NOMO-1 treated with dmso at 0.1 percent for 144 hours (cell line): ENCODE measurements around the gene DNAH5.
"Not testable (repeated sequence)": the region's sequence is repeated elsewhere in the genome, so short reads cannot be mapped to it uniquely, and the experiment has no call there.

ENCODE experiments used
- DNase-seq: peaks from one replicate; lab custom pipeline; 2025; ENCODE audit not compliant: unreplicated experiment; lab: John Stamatoyannopoulos, UW

DNAH5 gene

DNA sequence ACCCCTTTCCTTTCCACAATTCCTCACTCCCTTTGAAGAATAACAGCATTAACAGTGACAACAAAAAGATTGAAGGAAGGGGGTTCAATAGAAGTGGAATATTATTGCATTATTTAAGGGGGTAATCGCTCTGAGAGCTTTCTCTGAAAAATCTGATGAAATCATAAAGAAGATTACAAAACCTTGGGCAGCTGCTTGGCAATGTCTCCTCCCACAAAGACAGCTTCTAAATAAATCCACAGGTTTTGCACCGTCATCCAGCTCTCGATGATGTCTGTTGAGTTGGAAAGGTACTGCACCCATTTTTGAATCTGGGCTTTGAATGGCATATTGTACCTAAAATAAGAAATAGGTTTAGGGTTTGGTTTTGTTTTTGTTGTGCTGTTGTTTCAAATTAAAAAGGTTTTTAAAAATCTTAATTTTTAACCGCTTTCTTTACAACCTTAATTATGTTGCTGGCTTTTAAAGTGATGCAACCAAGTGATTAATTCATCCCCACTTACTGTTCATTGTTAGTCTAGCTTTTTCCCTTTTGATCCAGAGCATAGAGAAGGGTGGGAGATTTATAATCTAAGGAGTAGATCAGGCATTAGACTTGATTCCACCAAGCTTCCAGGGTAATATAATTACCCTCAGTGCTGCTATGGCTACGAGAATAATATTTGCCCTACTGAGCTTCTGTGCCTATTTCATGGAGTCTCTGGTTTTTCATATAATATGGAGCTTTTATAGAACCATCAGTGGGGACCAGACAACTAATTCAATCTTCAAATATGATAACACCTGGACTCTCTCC, 85.0 kb downstream of the DNAH5 start:
- DNase-seq, result no peak

DNA sequence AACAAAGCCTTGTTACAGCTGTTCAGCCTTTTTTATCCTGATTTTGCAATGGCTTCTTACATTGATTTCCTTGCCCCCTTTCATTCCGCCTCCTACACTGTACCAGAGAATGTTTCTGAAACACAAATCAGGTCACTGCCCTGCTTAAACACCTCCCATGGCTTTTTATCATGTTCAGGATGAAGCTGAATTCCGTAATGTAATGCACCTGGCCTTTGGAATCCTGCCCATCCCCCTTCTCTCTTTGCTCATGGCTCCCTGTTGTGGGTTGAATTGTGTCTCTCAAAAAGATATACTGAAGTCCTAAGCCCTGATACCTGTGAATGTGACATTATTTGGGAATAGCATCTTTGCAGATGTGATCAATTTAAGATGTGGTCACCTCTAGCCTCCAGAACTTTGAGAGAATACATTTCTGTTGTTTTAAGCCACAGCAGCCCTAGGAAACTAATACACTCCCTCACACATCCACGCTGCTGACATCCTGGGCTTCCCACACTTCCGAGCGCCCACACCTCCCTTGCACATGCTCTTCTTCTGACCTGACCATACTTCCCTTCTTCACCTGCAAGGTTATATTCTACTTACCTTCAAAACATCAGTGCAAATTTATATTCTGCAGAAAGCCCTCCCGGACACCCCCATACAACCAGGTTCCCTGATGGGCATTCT, 101.2 kb downstream of the DNAH5 start:
- DNase-seq, result no peak

DNA sequence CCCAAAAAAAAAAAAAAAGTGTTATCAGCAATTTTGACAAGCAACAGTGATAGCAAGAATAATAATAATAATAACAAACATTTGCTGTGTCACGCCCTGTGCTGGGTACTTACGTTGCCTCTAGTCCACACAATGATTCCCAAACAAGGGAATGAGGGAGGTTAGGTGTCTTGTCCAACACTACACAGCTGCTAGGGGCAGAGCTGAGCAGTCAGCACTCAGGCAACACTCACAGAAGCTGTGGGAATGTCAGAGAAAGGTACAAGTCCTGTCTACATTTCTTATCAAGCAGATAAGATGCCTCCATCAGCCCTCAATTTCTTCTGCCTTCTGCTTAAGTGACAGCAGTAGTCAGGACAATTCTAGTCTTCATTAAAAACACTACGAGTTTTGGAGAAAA, 111.0 kb downstream of the DNAH5 start:
- no peak for DNase-seq

DNA sequence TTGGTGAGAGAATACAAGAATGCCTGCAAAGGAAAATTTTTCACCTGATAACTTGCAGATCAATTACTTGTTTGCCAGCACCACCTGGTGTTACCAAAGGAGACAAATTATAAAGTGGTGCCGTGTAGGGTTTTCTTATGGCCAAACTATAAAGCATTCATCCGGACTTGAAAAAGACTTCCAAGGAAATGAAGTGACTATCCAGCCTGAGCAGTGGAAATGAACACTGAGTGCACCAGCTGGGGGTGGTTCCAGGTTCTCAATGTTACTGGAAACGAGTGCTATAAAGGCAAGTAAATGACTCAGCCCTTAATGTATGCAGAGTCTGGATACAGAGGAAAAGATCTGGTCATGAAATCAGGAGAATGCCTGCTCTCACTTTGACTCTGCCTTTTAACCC, 113.1 kb downstream of the DNAH5 start:
- DNase-seq, result no peak

DNA sequence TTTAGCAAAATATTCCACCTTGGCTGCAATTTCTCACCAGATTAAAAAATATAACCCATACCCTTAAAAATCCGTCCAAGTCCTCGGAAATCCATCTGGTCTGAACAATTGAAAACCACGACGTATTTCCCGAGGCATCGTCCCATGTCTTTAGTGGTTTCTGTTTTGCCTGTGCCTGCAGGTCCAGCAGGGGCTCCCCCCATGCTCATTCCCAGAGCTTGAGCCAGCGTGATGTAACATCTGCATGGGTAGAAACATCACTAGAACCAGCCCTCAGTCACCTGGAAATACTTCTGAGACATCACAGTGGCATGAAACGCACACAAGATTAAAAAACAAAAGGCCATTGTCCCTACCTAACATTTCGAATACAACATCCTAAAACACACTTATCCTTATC, 114.0 kb downstream of the DNAH5 start:
- DNase-seq, result no peak

DNA sequence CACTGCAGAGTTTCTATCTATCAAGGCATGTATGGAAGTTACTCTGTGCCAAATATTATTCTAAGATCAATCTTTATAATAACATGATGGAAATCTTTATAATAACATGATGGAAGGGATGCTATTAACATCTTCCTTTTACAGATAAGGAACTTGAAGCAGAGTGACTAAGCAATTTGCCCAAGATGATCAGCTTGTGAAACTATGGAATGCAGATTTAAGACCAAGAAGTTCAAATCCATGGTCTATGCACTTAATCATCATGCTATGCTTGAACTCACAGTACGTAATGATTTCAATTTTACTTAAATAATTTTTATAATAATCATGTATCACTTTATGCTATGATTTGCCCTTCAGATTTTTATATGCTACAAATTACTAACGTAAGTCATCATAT, 123.1 kb downstream of the DNAH5 start:
- no peak for DNase-seq

DNA sequence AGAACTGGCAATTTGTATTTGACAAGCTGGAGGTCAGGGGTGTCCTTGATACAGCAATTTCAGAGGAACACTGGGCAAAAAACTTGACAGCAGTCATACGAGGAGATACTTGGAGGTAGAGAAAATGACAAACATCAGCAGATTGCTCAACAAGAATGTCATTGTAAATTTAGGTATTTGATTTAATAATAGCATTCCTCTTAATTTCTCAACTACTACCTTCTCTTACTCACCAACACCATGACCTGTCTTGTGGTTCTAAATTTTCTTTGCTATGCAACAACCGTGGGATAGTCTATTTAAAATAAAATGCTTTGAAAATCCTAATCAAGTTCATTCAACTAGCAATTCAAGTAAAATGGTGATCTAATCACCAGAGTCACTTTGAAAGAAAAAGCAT, 128.4 kb downstream of the DNAH5 start:
- no peak for DNase-seq

DNA sequence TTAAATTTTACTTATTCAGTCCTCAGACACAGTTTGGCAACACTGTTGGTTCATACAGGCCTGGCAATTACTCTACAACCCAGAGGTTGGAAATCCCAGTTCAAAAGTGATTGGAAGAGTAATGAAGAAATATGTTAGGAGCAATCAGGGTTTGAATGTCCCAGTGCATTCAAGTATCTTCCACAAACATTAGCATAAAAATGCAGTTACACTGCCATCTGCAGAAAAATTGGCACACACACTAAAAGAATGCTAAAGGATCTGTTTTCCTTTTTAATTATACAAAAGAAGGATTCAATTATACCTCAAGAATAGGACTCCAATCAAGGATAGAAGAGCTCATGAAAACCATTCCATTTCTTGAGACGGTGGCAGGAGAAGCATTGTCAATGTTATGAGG, 130.2 kb downstream of the DNAH5 start:
- DNase-seq, result no peak

DNA sequence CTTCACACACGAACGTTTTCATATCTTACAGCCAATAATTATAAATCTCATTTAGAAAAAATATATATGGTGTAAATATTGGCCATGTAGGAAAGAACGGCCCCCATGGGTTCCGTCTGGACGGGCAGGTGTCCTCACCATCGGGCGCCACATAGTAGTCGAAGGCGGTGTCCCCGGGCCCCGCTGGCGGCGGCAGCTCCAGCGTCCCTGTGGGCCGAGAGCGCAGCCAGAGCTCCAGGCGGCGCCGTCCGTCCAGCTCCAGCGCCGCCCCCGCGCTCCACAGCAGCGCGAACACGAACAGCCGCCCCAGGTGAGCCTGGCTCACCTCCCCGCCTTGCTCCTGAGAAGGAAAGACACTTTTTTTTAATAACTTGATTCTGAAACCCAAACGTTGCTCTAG, 134.6 kb downstream of the DNAH5 start:
- DNase-seq, result no peak

DNA sequence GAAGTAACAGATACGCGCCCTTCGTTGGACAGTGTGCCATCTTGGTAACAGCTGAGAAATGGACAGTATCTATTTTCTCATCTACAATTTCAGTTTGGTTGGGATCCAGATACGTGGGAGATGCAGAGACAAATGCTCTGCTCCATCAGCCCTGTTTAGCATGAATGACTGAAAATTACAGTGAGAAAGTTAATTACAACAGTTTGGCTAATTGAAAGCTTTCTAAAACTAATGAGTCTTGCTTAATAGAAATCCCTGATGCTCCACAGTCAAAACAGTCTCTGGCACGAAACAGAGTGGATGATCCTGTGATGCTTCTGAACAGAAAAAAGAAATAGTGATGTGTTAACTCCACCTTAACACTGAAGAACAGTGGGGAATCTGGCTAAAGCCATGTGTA, 140.2 kb downstream of the DNAH5 start:
- DNase-seq, result no peak

DNA sequence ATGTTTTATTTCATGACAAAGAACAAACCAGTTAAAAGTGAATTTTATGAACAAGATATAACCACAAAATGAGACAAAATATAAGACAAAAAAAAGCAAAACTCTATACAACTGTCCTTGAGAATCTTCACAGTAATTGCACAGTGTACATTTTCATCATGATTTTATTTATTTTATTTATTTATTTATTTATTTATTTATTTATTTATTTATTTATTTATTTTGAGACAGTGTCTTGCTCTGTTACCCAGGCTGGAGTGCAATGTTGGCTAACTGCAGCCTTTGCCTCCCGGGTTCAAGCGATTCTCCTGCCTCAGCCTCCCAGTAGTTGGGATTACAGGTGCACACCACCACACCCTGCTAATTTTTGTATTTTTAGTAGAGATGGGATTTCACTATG, 145.9 kb downstream of the DNAH5 start:
- DNase-seq, result not testable (repeated sequence)

DNA sequence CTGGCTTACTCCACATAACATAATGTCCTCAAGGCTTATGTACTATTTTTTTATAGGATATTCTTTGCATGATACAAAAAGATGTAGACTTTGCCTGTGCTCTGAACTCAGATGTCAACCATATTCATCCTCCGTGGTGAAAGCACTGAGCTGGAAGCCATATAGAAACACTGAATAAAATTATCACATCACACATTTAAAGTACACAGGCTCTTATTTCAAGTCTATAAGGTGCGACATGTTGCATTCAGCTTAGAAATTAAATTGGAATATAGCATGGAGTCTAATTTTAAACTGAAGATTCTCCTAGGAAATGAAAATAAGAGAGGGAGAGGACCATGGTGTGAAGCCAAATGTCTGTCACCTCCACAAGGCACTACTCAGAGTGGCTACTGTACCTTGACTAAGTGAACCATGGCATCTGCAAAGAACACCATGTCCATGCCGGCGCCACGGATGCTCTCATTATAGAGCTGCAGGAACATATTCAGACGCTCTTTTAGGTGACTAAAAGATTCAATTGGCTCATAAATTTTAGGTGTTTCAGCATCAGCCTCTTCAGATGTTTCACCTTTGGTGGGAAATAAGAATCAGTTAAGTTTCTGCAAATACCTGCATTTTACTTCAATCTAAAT, 158.6 kb downstream of the DNAH5 start:
- no peak for DNase-seq

DNA sequence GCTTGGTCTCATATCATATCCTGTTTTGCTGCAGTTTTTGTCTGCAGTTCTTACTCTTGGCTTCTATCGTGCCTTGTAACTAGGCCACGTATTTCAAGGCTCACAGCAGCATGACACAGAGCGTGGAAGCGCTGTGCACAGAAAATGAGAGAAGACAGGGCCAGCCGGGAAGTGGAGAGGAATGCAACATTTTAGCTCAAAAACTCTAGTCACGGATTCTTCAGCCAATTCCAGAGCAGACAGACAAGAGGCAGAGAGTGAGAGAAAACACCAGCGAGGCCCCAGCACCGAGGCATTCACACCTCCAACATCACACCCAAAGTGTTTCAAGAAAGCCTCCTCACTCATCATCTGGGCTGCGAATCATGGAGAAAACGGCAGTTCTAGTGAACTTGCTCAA, 160.8 kb downstream of the DNAH5 start:
- no peak for DNase-seq

DNA sequence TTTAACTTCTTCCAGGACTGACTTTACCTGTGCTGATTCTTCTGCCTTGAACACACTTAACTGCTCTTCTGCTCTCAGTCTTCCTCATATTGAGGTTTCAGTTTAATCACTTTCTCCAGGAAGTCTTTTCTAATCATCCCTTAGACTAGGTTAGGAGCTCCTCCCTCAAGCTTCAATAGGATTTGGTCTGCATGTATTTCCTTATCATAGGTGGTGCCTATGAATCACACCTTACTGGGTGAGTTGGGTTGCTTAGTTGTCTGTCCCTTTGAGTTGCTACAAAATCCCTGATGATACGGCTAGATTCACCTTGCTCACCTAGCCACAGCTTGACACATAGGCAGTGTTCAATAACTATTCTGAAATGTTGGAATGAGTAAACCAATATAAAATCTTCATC, 164.4 kb downstream of the DNAH5 start:
- no peak for DNase-seq

DNA sequence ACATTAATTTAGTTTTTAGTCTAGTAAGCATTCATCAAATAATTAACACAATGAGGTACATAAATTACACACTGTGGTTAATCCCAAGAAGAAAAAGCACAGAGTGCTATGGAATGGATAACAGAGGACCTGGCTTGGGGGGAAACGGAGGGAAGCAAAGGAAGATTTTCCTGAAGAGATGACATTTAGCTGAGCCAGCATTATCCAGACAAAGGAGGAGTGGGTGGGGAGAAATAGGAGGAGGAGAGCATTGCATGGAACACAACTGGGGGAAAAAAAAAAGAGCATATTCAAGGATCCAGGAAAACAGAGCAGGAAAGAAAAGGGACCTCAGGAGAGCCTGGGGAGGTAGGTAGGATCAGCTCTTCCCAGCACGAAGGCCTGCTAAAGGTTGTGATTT, 170.8 kb downstream of the DNAH5 start:
- DNase-seq, result no peak

DNA sequence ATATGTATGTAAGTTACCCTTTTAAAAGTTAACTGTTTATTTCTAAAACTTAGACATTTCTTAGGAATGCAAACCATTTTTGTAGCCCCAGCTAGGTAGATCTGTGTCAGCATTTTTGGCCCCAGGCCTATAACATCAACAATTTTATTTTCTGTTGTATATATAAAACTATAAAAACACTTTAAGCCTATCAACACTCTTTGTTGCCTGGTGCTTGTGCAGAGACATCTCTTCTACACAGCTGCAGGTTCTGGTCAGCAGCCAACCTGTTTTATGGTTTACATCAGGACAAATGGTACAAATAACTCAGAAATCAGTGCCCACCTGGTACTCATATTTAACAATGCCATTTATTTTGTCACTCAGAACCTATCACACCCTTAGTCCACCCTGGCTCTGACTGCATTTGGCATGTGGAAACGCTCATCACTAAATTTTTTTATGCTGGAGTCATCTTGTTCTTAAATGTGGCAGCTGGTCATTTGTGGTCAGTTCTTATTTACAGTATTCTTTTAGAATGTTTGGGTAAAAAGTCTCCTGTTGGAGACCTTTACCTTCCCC, 173.4 kb downstream of the DNAH5 start:
- DNase-seq, result no peak

DNA sequence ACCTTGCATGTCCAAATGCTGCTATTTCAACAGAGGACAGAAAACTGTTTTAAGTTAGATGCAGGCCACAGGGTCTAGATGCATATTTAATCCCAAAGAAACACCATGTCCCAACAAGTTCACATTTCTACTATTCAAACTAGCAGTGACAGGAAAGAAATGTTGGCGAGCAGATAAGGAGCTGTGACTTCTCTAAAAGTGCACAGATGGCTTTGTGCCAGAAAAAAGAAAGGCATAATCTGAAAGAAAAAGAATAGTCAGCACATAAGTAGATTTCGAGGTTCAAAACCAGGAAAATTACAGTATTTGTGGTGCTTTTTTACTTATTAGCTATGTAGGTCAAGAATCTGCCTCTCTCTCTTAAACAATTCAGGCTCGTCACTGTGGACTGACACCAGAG, 178.3 kb downstream of the DNAH5 start:
- DNase-seq, result no peak

DNA sequence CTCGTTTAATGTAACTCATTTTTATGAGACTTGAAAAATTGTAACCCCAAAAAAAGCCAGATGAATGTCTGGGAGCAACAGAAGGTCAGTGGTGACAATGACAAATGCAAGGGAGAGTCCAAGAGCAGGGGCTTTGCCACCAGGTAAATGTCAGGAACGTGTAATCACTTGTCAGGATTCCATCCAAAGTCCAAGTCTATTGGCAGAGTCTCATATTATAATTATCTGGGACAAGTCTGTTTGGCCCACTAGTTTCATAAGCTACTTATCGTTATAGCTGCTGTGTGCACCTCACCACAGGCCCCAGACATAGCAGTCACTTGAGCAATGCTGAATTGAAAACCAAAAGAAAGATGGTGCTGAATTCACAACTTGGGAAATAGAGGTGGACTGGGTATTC, 180.8 kb downstream of the DNAH5 start:
- no peak for DNase-seq

DNA sequence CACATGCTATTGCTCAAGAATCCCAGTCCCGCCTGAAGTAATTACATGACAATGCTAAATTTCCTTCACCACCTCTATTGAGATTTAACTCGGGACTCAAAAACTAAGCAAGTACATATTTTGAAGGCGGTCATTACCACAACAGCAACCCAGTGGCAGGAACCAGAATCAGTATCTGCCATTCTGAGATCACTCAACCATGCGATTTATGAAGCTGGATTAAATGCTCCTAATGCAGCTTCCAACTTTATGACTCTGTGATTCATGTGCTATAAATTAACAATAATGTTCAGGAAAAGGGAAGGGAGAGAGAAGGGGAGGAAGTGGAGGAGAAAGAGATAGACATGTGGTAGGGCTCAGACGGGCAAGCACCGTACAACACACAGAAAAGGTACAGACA, 194.7 kb downstream of the DNAH5 start:
- DNase-seq, result no peak

DNA sequence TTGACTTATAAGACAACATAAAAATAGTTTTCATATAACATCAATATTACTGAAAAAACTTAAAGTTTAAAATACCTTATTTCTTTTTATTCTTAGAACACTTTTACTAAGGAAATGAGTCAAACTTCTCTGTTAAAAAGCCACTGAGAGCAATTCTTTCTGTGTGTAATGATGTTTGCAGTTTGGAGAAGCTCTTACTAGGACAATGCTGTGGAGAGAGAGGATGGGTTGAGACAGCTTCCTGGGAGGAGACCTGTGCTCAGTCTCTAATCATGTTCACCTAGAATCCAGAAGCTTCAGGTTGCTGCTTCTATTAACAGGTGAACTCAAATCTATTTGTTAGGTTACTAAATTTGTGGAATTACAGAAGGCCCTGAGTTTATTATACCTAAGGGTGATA, 198.5 kb downstream of the DNAH5 start:
- DNase-seq, result no peak

DNA sequence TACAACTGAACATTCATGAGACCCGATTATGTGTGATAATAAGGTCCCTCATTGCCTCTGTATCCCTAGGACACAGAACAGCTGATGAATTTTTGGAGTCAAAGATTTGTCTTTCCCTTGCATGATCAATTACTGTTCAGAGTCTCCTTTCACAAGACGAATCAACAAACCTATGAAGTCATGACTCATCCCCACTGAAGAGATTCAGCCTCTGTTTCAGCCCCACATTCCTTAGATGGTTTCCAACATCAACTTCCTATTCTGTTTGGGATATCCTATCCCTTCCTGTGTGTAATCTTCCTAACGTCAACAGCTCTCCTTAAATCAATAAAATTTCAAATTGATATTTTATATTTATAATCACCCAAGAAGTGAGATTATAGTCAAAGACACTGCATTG, 199.0 kb downstream of the DNAH5 start:
- DNase-seq, result no peak

DNA sequence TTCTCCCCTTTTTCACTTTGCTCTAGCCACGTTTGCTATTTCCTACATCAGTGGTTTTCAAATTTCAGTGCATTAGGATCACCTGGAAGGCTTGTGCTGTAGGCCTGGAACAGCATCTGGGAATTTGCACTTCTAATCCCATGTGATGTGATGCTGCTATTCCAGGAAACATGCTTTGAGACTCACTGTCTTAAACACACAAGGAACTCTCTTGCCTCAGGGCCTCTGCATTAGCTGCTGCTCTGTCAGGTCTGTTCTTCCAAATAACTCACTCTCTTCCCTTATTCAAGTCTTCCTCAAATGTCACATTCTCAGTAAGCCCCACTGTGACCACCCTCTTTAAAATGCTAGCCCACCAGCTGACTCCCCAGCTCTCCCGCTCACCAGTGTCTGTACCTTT, 204.0 kb downstream of the DNAH5 start:
- DNase-seq, result no peak
